ENCODE data around the gene SNX13.
"Not testable (repeated sequence)": the region's sequence is repeated elsewhere in the genome, so short reads cannot be mapped to it uniquely, and the experiment has no call there.

SNX13 gene

GRCh38 chr7:17848516-17848915 lies 91.8 kb downstream of the SNX13 start:
- DNase-seq (ENCODE audit: low read depth in 2 of 2): no peak

DNA sequence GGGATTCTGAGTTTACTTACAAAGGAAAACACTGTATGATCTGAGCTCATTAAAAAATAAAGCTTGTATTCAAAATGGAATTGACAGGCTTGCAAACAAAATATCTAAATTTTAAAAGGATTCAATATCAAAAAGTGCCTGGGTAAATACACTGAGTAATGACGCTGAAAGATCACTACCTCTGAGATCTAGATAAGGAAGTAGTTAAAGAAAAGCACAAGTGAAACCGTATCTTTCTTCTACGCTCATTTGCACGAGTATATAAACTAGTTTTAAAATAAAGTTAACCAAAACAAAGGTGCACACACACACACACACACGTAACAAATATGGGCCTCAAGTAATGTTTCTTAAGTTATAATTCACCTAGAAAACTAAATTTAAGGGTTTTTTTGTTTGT lies 93.4 kb downstream of the SNX13 start:
- no peak for DNase-seq (ENCODE audit: low read depth in 2 of 2)

- DNase-seq (ENCODE audit: low read depth in 2 of 2): no peak
Measured at GRCh38 chr7:17845197-17845547, 95.1 kb downstream of the SNX13 start.

GRCh38 chr7:17844514-17845196 lies 95.6 kb downstream of the SNX13 start:
- DNase-seq (ENCODE audit: low read depth in 2 of 2): no peak

DNA sequence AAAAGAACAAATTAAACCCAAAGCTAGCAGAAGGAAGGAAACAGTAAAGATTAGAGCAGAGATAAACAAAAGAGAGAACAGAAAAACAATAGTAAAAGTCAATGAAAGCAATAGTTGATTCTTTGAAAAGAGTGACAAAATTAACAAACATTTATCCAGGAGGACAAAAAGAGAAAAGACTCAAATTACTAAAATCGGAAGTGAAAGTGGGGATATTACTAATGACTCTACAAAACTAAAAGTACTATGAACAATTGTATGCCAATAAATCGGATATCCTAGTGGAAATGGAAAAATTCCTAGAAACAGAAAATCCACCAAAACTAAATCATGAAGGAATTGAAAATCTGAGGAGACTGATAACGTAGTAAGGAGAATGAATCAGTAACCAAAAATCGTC lies 96.3 kb downstream of the SNX13 start:
- DNase-seq (ENCODE audit: low read depth in 2 of 2): no peak

DNA sequence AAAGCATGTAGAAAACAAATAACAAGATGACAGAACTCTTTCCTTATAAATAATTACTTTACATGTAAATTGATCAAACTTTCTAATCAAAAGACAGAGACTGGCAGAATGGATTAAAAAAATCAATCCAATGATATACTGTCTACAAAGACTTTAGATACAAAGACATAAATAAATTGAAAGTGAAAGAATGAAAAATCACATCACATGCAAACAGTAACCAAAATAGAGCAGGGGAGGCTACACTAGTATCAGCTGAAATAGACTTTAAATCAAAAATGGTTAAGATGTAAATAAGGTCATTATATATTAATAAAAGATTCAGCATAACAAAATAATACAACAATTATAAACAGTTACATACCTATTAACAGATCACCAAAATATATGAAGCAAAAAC lies 97.3 kb downstream of the SNX13 start:
- no peak for DNase-seq (ENCODE audit: low read depth in 2 of 2)

DNA sequence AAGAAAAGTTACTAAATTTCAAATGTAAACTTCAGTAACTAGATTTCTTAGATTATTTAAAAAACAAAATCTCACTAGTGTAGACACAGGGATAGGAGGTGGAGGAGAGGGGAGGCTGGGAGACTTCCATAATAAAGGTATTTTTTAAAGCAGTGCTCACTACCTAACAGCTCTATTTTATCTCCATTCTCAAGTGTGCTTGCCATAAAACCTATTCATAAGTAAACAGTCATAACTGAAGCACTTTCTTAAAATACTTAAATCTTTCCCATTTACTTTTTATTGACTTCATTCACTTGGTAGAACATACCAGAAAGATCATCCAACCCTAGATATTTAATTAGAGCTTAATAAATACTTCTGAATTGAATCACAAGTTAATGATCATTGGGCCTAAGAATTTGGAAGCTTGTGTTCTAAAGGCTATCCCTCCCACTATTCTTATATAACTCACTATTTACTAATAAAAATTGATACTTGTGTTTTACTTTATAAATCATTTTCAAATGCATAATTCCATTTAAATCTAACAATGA lies 107.4 kb downstream of the SNX13 start:
- DNase-seq (ENCODE audit: low read depth in 2 of 2): no peak

DNA sequence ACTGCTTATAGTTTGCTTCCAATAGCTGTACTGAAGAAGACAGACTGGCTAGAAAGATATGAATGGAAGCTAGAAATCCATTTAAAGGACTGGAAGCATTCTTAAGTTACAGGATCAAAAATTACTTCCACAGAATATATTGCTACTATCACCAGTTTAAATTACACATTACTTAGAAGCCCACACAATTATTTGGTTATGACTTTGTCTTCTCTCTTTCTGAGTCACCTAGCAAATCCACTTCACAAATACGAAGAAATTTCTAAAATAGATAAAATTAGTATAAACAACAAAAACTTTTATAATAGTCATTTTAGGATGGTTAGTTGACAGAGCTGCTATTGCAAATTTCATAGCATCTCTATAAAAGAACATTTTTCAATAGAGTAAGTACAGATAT lies 108.1 kb downstream of the SNX13 start:
- DNase-seq (ENCODE audit: low read depth in 2 of 2): no peak

DNA sequence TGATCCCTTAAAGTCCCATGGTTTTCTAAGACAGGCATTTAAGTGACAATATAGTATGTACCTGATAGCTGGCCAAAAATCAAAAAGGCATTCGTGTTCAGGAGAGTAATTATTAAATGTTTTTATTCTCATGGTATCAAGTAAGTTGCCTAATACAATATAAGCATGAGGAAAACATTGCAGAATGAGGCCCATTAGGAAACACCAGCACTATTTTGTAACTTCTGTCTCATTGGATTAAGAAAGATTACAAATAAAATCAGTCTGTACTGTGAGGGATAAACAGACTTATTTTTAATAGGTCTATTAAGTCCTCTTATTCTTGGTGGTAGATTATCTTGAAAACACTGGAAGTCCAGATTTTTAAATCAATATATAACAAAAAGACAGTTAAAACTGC lies 110.1 kb downstream of the SNX13 start:
- DNase-seq (ENCODE audit: low read depth in 2 of 2): no peak

DNA sequence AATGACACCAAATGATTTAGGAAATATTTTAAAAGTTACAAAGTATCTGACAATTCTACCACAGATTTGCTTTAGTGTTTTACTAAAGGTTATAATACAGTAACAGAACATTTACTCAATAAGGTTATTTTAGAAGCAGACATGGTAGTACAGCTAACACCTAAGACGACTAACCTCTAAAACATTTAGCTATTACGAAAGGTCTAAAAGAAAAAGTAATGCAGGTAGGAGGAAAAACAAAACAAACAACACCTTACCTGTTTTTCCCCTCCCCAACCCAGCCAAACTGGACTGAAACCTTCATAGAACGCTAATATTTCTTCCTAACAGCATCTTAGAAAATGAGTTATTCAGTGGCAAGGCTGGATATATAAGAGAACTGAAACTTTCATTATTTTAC lies 111.3 kb downstream of the SNX13 start:
- DNase-seq (ENCODE audit: low read depth in 2 of 2): no peak

- no peak for DNase-seq (ENCODE audit: low read depth in 2 of 2)
Measured at GRCh38 chr7:17822547-17823173, 117.6 kb downstream of the SNX13 start.

DNA sequence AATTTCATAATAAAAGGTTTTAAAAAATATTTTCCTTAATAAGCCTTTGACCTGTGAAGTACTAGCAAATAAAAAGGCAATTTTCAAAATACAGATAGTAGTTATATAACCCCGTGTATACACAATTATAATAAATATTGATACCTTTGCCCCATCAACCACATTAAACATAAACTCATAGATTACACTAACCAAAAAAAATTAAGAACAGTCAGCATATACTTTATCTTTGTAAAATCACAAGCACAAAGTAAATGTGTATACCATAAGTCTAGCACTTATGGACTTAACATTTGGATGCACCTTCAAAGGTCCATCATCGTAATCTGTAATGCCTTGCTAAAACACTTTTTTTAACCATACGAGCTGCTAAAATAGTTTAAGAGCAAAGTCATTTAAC lies 123.4 kb downstream of the SNX13 start:
- DNase-seq (ENCODE audit: low read depth in 2 of 2): no peak

DNA sequence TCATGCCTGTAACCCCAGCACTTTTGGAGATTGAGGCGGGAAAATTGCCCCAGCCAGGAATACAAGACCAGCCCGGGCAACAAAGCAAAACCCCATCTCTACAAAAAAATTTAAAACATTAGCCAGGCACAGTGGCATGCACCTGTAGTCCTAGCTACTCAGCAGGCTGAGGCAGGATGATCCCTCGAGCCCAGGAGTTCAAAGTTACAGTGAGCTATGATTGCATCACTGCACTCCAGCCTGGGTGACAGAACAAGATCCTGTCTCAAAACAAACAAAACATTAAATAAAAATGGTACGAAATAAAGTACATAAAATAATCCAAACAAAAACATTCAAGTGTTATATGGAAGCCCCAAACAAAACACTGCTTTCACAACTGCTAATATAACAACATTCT lies 125.0 kb downstream of the SNX13 start:
- no peak for DNase-seq (ENCODE audit: low read depth in 2 of 2)

- no peak for DNase-seq (ENCODE audit: low read depth in 2 of 2)
Measured at GRCh38 chr7:17814058-17814457, 126.2 kb downstream of the SNX13 start.

DNA sequence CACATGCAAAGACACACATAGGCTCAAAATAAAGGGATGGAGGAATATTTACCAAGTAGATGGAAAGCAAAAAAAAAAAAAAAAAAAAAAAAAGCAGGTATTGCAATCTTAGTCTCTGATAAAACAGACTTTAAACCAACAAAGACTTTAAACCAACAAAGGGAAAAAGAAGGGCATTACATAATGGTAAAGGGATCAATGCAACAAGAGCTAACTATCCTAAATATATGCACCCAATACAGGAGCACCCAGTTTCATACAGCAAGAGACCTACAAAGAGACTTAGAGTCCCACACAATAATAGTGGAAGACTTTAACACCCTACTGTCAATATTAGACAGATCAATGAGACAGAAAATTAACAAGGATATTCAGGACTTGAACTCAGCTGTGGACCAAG lies 131.1 kb downstream of the SNX13 start:
- not testable (repeated sequence) for DNase-seq (ENCODE audit: low read depth in 2 of 2)

DNA sequence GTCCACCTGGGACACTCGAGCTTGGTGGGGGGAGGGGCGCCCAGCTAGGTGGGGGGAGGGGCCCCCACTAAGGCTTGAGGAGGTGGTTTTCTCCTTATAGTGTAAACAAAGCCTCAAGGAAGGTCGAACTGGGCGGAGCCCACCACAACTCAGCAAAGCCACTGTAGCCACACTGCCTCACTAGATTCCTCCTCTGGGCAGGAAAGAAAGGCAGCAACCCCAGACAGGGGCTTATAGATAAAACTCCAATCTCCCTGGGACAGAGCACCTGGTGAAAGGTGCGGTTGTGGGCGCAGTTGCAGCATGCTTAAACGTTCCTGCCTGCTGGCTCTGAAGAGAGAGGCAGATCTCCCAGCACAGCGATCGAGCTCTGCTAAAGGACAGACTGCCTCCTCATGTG lies 133.1 kb downstream of the SNX13 start:
- DNase-seq (ENCODE audit: low read depth in 2 of 2): no peak

DNA sequence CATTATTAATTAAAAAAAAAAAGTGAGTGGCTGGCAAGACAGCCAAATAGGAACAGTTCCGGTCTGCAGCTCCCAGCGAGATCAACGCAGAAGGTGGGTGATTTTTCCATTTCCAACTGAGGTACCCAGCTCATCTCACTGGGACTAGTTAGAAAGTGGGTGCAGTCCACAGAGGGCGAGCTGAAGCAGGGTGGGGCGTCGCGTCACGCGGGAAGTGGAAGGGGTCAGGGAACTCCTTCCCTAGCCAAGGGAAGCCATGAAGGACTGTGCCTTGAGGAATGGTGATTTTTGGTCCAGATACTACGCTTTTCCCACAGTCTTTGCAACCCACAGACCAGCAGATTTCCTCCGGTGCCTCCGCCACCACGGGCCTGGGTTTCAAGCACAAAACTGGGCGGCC lies 133.7 kb downstream of the SNX13 start:
- DNase-seq (ENCODE audit: low read depth in 2 of 2): no peak

- DNase-seq (ENCODE audit: low read depth in 2 of 2): no peak
Measured at GRCh38 chr7:17802056-17802455, 138.2 kb downstream of the SNX13 start.

DNA sequence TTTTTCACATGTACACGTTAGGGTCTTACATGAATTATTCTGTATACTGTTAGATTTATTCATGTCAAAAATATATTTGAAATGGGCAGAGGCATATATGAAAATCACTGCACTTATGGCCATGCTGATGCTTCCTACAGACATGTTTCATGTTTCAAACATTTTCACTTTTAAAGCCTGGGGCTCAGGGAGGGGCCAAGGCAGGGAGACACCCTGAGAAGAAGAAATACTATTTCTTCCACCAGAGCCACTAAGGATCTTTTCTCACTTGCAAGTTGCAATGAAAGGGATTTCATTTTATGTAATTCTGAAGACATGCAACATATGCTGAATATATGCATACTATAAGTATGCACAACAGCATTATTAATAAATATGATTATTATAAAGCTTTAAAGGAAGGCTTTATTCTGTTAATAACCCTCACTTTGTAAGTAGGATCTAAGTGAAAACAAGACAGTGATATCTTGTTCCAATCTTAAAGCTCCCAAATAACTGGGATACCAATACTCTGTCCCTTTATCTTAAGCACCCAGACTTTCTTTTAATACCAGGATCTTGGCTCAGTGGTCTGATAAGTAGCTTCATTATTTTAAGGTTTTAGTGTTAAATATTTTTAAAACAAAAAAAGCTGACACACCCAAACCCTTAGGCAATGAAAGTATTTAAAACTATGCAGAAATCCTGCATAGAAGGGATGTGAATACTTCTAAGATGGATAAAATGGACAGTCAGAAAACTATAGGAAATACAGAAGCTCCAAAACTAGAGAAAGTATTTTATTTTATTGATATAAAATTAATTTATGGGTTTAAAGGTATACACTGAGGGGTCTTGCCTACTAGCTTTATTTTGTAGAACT lies 148.0 kb downstream of the SNX13 start:
- no peak for DNase-seq (ENCODE audit: low read depth in 2 of 2)

DNA sequence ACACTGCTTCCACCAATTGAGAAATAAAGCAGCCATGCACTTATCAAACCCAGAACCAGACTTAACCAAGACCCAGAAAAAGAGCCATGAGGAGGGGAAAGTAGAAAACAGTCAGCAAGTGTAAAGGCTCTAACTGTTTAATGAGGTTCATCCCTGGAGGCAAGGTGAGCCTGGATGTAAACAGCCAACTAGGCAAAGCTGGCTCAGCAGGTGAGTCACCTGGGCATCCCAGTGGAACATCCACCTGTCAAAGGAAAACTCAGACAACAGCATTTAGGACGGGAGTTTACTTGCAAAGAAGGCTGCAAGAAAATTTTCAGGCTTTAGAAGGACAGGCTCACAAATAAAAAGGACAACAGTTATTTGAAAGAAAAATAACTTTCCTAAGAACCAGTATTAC lies 153.0 kb downstream of the SNX13 start:
- no peak for DNase-seq (ENCODE audit: low read depth in 2 of 2)

DNA sequence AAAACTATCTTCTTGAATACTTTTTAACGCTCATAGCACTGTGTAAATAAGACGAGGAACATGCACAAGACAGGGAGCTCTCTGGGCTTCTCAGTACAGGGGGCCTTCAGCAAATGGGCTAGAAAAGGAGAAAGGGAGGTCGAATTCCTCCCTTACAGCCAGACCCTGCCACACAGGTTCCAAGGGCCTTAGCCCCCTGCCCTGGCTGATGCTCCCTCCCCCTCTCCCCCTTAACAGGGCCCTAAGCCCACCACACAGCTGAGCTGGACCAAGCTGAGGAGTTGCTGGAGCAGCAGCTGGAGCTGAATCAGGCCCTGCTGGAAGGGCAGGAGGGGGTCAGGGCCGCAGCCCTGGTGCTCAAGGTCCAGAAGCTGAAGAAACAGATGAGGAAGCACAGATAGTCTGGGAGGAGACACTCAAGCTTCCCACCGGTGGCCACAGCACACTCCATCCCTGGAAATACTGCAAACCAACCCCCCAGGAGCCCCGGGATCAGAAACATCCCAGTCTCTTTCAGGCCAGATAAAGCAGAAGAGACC lies 153.9 kb downstream of the SNX13 start:
- no peak for DNase-seq (ENCODE audit: low read depth in 2 of 2)

GRCh38 chr7:17782216-17782549 lies 158.1 kb downstream of the SNX13 start:
- DNase-seq (ENCODE audit: low read depth in 2 of 2): no peak

All from stimulated activated CD4-positive, alpha-beta T cell treated with anti-CD3 and anti-CD28 coated beads, Interleukin-12 subunit alpha, Interleukin-12 subunit beta, amount 100 ng/mL, for 24 hours (primary cell).